ENCODE measurements around the gene MED12L.

DNA sequence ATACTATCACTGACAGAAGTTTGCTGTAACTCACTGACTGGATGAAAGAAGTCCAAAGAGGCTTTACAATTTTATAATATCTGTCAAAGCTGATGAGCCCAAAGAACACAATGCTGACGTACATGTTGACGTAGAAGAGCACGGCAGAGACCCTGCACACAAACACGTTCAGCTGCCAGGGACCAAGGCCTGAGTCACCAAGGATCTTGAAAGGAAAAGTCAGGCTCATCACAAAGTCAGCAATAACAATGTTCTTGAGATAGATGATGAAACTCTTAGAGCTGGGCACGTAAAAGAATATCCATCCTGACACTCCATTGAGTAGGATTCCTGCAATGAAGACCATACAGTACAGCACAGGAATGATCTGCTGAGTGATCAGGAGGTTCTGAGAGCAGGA, 128.4 kb downstream of the MED12L start:
- no peak for TF ChIP-seq POLR2AphosphoS5 (IDR thresholded peaks at IDR 0.05; ENCODE audit: low read depth)
- no peak for TF ChIP-seq CTCF (IDR thresholded peaks at IDR 0.05; ENCODE audit: insufficient read depth, low read length)
- no peak for TF ChIP-seq GABPA (IDR thresholded peaks at IDR 0.05; ENCODE audit: low read depth)
- TF ChIP-seq REST (IDR thresholded peaks at IDR 0.05; ENCODE audit: insufficient replicate concordance, low read depth), result no peak
- no peak for TF ChIP-seq SPI1 (IDR thresholded peaks at IDR 0.05; ENCODE audit: borderline replicate concordance, low read depth)
